ENCODE measurements around the gene UNC5C. TPM values are rescaled to one million over a fixed set of nuclear protein-coding genes. Genes with fewer than 3 reads are reported as not detected.

The UNC5C gene
- total RNA-seq, 1 donor from 2014 or later: 12.0 TPM

DNA sequence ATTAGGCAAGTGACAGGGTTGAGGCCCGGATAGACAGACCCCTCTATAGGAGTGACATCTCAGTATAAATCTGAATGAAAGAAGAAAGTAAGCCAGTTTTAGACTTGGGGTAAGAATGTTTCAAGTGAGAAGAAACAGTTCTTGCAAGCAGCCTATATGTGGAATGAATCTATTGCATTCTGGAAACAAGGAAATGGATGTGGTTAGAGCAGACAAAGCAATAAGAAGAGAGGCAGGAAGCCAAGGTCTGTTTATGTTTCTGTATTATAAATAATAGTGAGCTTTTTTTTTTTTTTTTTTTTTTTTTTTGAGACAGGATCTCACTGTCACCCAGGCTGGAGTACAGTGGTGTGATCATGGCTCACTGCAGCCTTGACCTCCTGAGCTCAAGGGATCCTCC is 255.8 kb downstream of the UNC5C start:
- no peaks in the 10 kb centered on the region for H3K36me3 ChIP-seq
- no peak for DNase-seq (ENCODE audit: extremely low spot score in 2 of 2)
- H3K9me3 ChIP-seq: no peaks in the 10 kb centered on the region
- H3K4me3 ChIP-seq: no peak overlapping the region
- H3K27ac ChIP-seq: no peak overlapping the region
- intact Hi-C loops (cut with DNase I): no loop called here
- no peaks in the 10 kb centered on the region for H3K27me3 ChIP-seq
- H3K4me1 ChIP-seq: no peaks in the 10 kb centered on the region
- TF ChIP-seq, protein P1, sequence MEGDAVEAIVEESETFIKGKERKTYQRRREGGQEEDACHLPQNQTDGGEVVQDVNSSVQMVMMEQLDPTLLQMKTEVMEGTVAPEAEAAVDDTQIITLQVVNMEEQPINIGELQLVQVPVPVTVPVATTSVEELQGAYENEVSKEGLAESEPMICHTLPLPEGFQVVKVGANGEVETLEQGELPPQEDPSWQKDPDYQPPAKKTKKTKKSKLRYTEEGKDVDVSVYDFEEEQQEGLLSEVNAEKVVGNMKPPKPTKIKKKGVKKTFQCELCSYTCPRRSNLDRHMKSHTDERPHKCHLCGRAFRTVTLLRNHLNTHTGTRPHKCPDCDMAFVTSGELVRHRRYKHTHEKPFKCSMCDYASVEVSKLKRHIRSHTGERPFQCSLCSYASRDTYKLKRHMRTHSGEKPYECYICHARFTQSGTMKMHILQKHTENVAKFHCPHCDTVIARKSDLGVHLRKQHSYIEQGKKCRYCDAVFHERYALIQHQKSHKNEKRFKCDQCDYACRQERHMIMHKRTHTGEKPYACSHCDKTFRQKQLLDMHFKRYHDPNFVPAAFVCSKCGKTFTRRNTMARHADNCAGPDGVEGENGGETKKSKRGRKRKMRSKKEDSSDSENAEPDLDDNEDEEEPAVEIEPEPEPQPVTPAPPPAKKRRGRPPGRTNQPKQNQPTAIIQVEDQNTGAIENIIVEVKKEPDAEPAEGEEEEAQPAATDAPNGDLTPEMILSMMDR (IDR thresholded peaks at IDR 0.05): no peak
- TF ChIP-seq POLR2A (IDR thresholded peaks at IDR 0.05) (no peak), POLR2AphosphoS5 (IDR thresholded peaks at IDR 0.05; ENCODE audit: insufficient read depth in 1 of 2, low read depth in 1 of 2) (no peak)

DNA sequence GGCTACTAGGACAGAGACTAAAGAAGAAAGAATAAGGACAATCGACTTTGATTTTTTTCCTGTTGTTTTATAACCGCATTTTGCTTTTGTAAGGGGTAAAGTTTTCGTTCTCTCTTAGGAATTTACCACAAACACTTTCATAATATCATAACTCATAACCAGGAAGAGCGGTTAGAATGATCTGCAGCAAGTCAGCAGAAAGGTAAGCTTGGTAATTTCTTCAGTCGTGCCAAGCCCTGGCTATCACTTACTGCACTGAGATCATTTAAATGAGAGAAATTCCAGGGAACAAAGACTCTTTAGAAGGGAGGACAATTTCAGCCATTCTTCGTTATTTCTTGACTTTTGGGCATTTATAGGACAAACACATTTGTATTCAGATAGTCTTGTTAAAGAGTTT is 258.1 kb downstream of the UNC5C start:
- intact Hi-C loops (cut with DNase I): no loop called here

DNA sequence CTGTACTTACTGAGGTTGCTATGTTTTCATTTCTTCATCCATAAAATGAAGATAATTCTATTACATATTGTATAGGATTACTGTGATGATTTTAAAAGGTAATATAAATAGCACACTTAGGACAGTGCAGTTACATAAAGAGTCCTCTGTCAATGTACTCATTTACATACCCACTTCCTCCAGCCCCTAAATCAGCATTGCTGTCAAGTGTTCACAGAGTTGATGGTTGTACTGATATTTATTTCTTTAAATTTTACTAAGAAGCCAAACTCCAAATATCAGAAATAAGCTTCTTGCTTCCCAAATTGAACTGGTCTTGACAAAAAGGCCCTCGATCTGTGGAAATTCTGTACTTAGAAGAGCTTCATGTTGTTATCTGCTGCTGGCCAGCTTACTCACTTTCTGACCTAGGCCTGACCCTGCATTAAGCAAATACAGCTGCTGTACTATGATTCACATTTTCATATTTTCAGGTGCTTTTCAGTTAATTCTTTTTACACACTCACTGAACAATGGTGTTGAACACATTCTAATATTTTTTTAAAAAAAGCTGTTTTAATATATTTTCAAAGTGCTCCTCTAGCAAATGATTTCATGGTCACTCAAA is 259.6 kb downstream of the UNC5C start:
- H3K4me1 ChIP-seq: no peaks in the 10 kb centered on the region
- TF ChIP-seq POLR2A (IDR thresholded peaks at IDR 0.05): no peak
- no peak for TF ChIP-seq POLR2AphosphoS5 (IDR thresholded peaks at IDR 0.05; ENCODE audit: insufficient read depth in 1 of 2, low read depth in 1 of 2)
- TF ChIP-seq, protein P1 (IDR thresholded peaks at IDR 0.05): no peak
- no peak overlapping the region for H3K27ac ChIP-seq
- H3K4me3 ChIP-seq: no peak overlapping the region
- H3K9me3 ChIP-seq: no peaks in the 10 kb centered on the region
- intact Hi-C loops (cut with DNase I): no loop called here
- no peak for DNase-seq (ENCODE audit: extremely low spot score in 2 of 2)
- no peaks in the 10 kb centered on the region for H3K36me3 ChIP-seq
- no peaks in the 10 kb centered on the region for H3K27me3 ChIP-seq

More for the DNA sequence above, 258.1 kb downstream of the UNC5C start:
- no peaks in the 10 kb centered on the region for H3K9me3 ChIP-seq
- TF ChIP-seq POLR2AphosphoS5 (IDR thresholded peaks at IDR 0.05; ENCODE audit: insufficient read depth in 1 of 2, low read depth in 1 of 2) (no peak), POLR2A (IDR thresholded peaks at IDR 0.05) (no peak)
- TF ChIP-seq, protein P1 (IDR thresholded peaks at IDR 0.05): no peak
- H3K27me3 ChIP-seq: no peaks in the 10 kb centered on the region
- no peaks in the 10 kb centered on the region for H3K36me3 ChIP-seq
- no peak for DNase-seq (ENCODE audit: extremely low spot score in 2 of 2)
- no peak overlapping the region for H3K27ac ChIP-seq
- H3K4me3 ChIP-seq: no peak overlapping the region
- no peaks in the 10 kb centered on the region for H3K4me1 ChIP-seq

DNA sequence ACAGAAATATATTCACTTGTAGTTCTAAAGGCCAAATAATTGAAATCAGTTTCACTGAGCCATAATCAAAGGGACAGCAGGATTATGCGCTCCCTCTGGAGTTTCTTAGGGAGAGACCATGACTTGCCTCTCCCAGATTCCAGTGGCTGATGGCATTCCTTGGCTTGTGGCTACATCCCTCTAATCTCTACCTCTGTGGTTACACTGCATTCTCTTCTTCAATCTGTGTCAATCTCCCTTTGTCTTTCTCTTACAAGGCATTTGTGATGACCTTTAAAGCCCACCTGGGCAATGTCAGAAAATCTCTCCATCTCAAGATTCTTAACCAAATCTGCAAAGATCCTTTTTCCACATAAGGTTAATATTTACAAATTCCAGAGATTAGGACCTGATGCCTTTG is 260.2 kb downstream of the UNC5C start:
- Histone ChIP-seq H3K9me3 (no peaks in the 10 kb centered on the region), H3K27me3 (no peaks in the 10 kb centered on the region), H3K27ac (no peak overlapping the region), H3K4me3 (no peak overlapping the region), H3K36me3 (no peaks in the 10 kb centered on the region), H3K4me1 (no peaks in the 10 kb centered on the region)
- intact Hi-C loops (cut with DNase I): no loop called here
- TF ChIP-seq, protein P1 (IDR thresholded peaks at IDR 0.05): no peak
- no peak for TF ChIP-seq POLR2A (IDR thresholded peaks at IDR 0.05)
- no peak for TF ChIP-seq POLR2AphosphoS5 (IDR thresholded peaks at IDR 0.05; ENCODE audit: insufficient read depth in 1 of 2, low read depth in 1 of 2)
- DNase-seq (ENCODE audit: extremely low spot score in 2 of 2): no peak

DNA sequence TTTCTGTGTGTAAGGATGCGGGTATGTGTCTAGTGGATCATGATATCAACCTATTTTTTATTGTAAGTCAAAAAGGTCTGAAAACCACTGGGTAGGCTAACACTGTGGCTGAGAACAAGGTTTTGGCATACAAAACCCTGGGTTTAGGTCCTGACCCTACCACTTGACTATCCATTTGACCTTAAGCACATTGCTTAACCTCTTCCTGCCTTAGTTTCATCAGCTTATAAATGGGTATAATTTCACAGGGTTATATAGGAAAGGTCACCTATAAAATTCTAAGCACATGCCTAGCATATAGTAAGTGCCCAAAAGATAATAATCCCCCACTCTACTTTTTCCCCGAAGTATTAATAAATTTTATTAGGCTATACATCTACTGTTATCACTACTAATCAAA is 263.0 kb downstream of the UNC5C start:
- Histone ChIP-seq H3K4me3 (no peak overlapping the region), H3K36me3 (no peaks in the 10 kb centered on the region), H3K27me3 (no peaks in the 10 kb centered on the region), H3K4me1 (no peaks in the 10 kb centered on the region), H3K27ac (no peak overlapping the region), H3K9me3 (no peaks in the 10 kb centered on the region)
- TF ChIP-seq, protein P1 (IDR thresholded peaks at IDR 0.05): no peak
- no peak for TF ChIP-seq POLR2AphosphoS5 (IDR thresholded peaks at IDR 0.05; ENCODE audit: insufficient read depth in 1 of 2, low read depth in 1 of 2)
- no peak for TF ChIP-seq POLR2A (IDR thresholded peaks at IDR 0.05)
- DNase-seq (ENCODE audit: extremely low spot score in 2 of 2): no peak
- intact Hi-C loops (cut with DNase I): no loop called here

Measured in vagina (tissue), 2 donors.